Transverse colon (tissue), 3 donors: ENCODE measurements around the gene AOX1.

ENCODE experiments used
- POLR2A ChIP-seq: fragments of 450-650 bp; IDR thresholded peaks from one replicate; pipeline ENCODE4 v1.6.1; 2016; ENCODE audit warnings: antibody characterized with exemption, mild to moderate bottlenecking, moderate library complexity
- TF ChIP-seq, protein P1 (sequence below), 5 experiments: fragments of 200-600 bp in 3 of 5; fragments of 450-650 bp in 2 of 5; sonication (generic) in 3 of 5; IDR thresholded peaks; 1 replicate in 2 of 5; 2 replicates in 3 of 5; pipeline ENCODE4 v1.5.1; 2016 to 2017; ENCODE audit warnings: antibody characterized with exemption in 5 of 5, inconsistent platforms in 3 of 5, mild to moderate bottlenecking in 2 of 5, moderate library complexity in 1 of 5

DNA sequence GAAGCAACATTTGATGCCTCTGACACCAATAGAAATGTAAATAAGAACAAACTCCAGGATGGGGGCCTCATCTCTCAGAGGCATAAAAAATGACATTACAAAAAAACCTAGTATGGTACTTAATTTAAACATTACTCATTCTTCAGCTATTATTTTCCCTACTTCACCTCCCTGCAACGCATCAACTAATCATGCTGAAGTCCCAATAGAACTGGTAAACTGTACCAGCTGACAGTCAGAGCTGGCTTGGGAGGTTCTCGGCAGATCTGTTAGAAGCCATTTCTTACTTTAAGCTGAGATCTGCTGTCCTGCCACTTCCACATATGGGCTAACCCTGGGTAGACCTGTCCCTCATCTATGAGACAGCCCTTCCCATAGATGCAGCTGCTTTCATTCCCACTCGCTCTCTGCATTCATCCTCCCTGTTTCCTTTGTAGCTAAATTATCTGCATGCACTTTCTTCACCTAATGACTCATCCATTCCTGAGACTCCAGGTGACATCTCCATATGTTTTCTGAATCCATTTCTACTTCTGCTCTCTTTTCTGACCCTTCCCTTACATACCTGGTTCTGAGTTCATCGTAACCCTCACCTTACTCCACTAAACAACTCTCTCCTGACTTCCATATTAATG, 108.1 kb downstream of the AOX1 start:
- TF ChIP-seq POLR2A = no peak
- TF ChIP-seq, protein P1, sequence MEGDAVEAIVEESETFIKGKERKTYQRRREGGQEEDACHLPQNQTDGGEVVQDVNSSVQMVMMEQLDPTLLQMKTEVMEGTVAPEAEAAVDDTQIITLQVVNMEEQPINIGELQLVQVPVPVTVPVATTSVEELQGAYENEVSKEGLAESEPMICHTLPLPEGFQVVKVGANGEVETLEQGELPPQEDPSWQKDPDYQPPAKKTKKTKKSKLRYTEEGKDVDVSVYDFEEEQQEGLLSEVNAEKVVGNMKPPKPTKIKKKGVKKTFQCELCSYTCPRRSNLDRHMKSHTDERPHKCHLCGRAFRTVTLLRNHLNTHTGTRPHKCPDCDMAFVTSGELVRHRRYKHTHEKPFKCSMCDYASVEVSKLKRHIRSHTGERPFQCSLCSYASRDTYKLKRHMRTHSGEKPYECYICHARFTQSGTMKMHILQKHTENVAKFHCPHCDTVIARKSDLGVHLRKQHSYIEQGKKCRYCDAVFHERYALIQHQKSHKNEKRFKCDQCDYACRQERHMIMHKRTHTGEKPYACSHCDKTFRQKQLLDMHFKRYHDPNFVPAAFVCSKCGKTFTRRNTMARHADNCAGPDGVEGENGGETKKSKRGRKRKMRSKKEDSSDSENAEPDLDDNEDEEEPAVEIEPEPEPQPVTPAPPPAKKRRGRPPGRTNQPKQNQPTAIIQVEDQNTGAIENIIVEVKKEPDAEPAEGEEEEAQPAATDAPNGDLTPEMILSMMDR (IDR thresholded peaks at IDR 0.05) = no peak
